ENCODE results near the gene FOXO6. TPM values are rescaled to one million over a fixed set of nuclear protein-coding genes. Genes with fewer than 3 reads are reported as not detected.

The FOXO6 gene
- total RNA-seq, 1 donor from 2014 or later = 1.4 TPM

GRCh38 chr1:41418857-41419583, 57.8 kb downstream of the FOXO6 start:
- no peaks in the 10 kb centered on the region for H3K9me3 Mint-ChIP-seq
- H3K4me3 Mint-ChIP-seq = no peak overlapping the region
- no peaks in the 10 kb centered on the region for H3K27me3 Mint-ChIP-seq (ENCODE audit: low read depth)
- no peak for TF ChIP-seq CTCF (conservative IDR thresholded peaks at IDR 0.05)
- H3K36me3 Mint-ChIP-seq (ENCODE audit: low read depth) = no peaks in the 10 kb centered on the region
- H3K27ac Mint-ChIP-seq (ENCODE audit: unreplicated experiment) = no peak overlapping the region
- DNase-seq (ENCODE audit: low read depth, low spot score) = no peak
- H3K4me1 Mint-ChIP-seq = no peaks in the 10 kb centered on the region

- TF ChIP-seq CTCF (conservative IDR thresholded peaks at IDR 0.05) = no peak
- Mint-ChIP-seq H3K27ac (ENCODE audit: unreplicated experiment) (no peak overlapping the region), H3K27me3 (ENCODE audit: low read depth) (no peaks in the 10 kb centered on the region), H3K4me1 (no peaks in the 10 kb centered on the region), H3K9me3 (no peaks in the 10 kb centered on the region), H3K4me3 (no peak overlapping the region), H3K36me3 (ENCODE audit: low read depth) (no peaks in the 10 kb centered on the region)
- DNase-seq (ENCODE audit: low read depth, low spot score) = no peak
Observed at GRCh38 chr1:41419584-41420295, 58.5 kb downstream of the FOXO6 start.

- H3K9me3 Mint-ChIP-seq = no peaks in the 10 kb centered on the region
- TF ChIP-seq CTCF (conservative IDR thresholded peaks at IDR 0.05) = no peak
- no peak for DNase-seq (ENCODE audit: low read depth, low spot score)
- no peaks in the 10 kb centered on the region for H3K36me3 Mint-ChIP-seq (ENCODE audit: low read depth)
- H3K4me1 Mint-ChIP-seq = no peaks in the 10 kb centered on the region
- no peak overlapping the region for H3K4me3 Mint-ChIP-seq
- H3K27ac Mint-ChIP-seq (ENCODE audit: unreplicated experiment) = no peak overlapping the region
- H3K27me3 Mint-ChIP-seq (ENCODE audit: low read depth) = no peaks in the 10 kb centered on the region
Observed at GRCh38 chr1:41420351-41420750, 59.1 kb downstream of the FOXO6 start.

GRCh38 chr1:41420860-41421259, 59.6 kb downstream of the FOXO6 start:
- Mint-ChIP-seq H3K4me1 (no peaks in the 10 kb centered on the region), H3K27me3 (ENCODE audit: low read depth) (no peaks in the 10 kb centered on the region), H3K9me3 (no peaks in the 10 kb centered on the region), H3K27ac (ENCODE audit: unreplicated experiment) (no peak overlapping the region), H3K36me3 (ENCODE audit: low read depth) (no peaks in the 10 kb centered on the region), H3K4me3 (no peak overlapping the region)
- DNase-seq (ENCODE audit: low read depth, low spot score) = no peak
- no peak for TF ChIP-seq CTCF (conservative IDR thresholded peaks at IDR 0.05)

- no peak for TF ChIP-seq CTCF (conservative IDR thresholded peaks at IDR 0.05)
- no peak for DNase-seq (ENCODE audit: low read depth, low spot score)
- Mint-ChIP-seq H3K9me3 (no peaks in the 10 kb centered on the region), H3K27me3 (ENCODE audit: low read depth) (no peaks in the 10 kb centered on the region), H3K27ac (ENCODE audit: unreplicated experiment) (no peak overlapping the region), H3K4me3 (no peak overlapping the region), H3K36me3 (ENCODE audit: low read depth) (no peaks in the 10 kb centered on the region), H3K4me1 (no peaks in the 10 kb centered on the region)
Observed at GRCh38 chr1:41422306-41422705, 61.1 kb downstream of the FOXO6 start.
